Activated naive CD4-positive, alpha-beta T cell treated with anti-CD3 and anti-CD28 coated beads, Interleukin-2, amount 50 U/mL, for 16 hours (primary cell): ENCODE data around the gene ANAPC2.
A peak's percentile ranks its signal among the peaks of the same experiment; 100 is the strongest.

Experiments used
- DNase-seq: peaks from one replicate; pipeline ENCODE4 v3.0.0-alpha.2; 2020

Gene ANAPC2

GRCh38 chr9:137227054-137227852 is 38.9 kb upstream of the ANAPC2 start, which contains the start of gene RNF224:
Gene RNF224, plus strand, starts transcription at chr9:137227502. Its CDS starts 834 bp downstream, at chr9:137228336.
- peak; percentile 83 for DNase-seq

GRCh38 chr9:137226338-137227053 is 38.1 kb upstream of the ANAPC2 start:
- no peak for DNase-seq

- no peak for DNase-seq
Measured at GRCh38 chr9:137225699-137226331, 37.5 kb upstream of the ANAPC2 start.

GRCh38 chr9:137224830-137225694 is 36.7 kb upstream of the ANAPC2 start, which contains the start of gene CYSRT1:
Gene CYSRT1, plus strand, starts transcription at chr9:137225174. Its CDS starts 448 bp downstream, at chr9:137225622.
- DNase-seq, result no peak

- peak; percentile 99 for DNase-seq
Measured at GRCh38 chr9:137223078-137223970, 35.0 kb upstream of the ANAPC2 start.

GRCh38 chr9:137222190-137223077 is 34.1 kb upstream of the ANAPC2 start, which contains the start of gene RNF208:
Gene RNF208, minus strand, starts transcription at chr9:137222240. Its CDS starts 1,028 bp downstream, at chr9:137221212.
- DNase-seq, result no peak

GRCh38 chr9:137221506-137222111 is 33.2 kb upstream of the ANAPC2 start:
- DNase-seq, result peak; percentile 34

GRCh38 chr9:137221095-137221505 is 32.7 kb upstream of the ANAPC2 start:
- DNase-seq, result no peak

- DNase-seq, result no peak
Measured at GRCh38 chr9:137220317-137221094, 32.1 kb upstream of the ANAPC2 start.

GRCh38 chr9:137219757-137220316 is 31.5 kb upstream of the ANAPC2 start:
- no peak for DNase-seq

GRCh38 chr9:137218754-137219271 is 30.5 kb upstream of the ANAPC2 start:
- no peak for DNase-seq

- DNase-seq, result no peak
Measured at GRCh38 chr9:137218212-137218753, 29.9 kb upstream of the ANAPC2 start.

- no peak for DNase-seq
Measured at GRCh38 chr9:137217276-137218211, 29.2 kb upstream of the ANAPC2 start.

GRCh38 chr9:137216188-137216965 is 28.0 kb upstream of the ANAPC2 start:
- no peak for DNase-seq

GRCh38 chr9:137215196-137215986 is 27.0 kb upstream of the ANAPC2 start:
- DNase-seq, result no peak
